Neutrophil (primary cell): ENCODE results near the gene CERS6.

Source experiments
- H3K27ac ChIP-seq: fragments of 200-600 bp; sonication (generic); 2 replicates; pipeline ENCODE4 v1.5.1; 2016; ENCODE audit warnings: mild to moderate bottlenecking, moderate library complexity
- H3K27me3 ChIP-seq: fragments of 200-600 bp; sonication (generic); 2 replicates; pipeline ENCODE4 v1.6.0; 2016; ENCODE audit warnings: mild to moderate bottlenecking
- H3K36me3 ChIP-seq: fragments of 200-600 bp; sonication (generic); 2 replicates; pipeline ENCODE4 v1.5.1; 2017
- H3K4me1 ChIP-seq, 2 experiments: fragments of 200-600 bp in 1 of 2; sonication (generic) in 1 of 2; 1 replicate in 1 of 2; 2 replicates in 1 of 2; pipeline versions ENCODE4 v1.5.1 to v1.6.1; 2013 to 2016; ENCODE audit warnings: low read depth in 1 of 2, low read length in 1 of 2, mild to moderate bottlenecking in 1 of 2, moderate library complexity in 1 of 2; ENCODE audit not compliant: control insufficient read depth in 1 of 2, insufficient read depth in 1 of 2
- H3K4me3 ChIP-seq, 2 experiments: fragments of 200-600 bp in 1 of 2; sonication (generic) in 1 of 2; 1 replicate in 1 of 2; 2 replicates in 1 of 2; pipeline ENCODE4 v1.5.1; 2013 to 2016; ENCODE audit warnings: low read depth in 1 of 2, low read length in 1 of 2, mild to moderate bottlenecking in 1 of 2, moderate library complexity in 1 of 2
- H3K9me3 ChIP-seq: fragments of 200-600 bp; sonication (generic); 2 replicates; pipeline ENCODE4 v1.5.1; 2016
- CTCF ChIP-seq: fragments of 200-600 bp; sonication (generic); IDR thresholded peaks from 2 replicates; pipeline ENCODE4 v1.5.1; 2016; ENCODE audit warnings: antibody characterized with exemption

Gene CERS6

DNA sequence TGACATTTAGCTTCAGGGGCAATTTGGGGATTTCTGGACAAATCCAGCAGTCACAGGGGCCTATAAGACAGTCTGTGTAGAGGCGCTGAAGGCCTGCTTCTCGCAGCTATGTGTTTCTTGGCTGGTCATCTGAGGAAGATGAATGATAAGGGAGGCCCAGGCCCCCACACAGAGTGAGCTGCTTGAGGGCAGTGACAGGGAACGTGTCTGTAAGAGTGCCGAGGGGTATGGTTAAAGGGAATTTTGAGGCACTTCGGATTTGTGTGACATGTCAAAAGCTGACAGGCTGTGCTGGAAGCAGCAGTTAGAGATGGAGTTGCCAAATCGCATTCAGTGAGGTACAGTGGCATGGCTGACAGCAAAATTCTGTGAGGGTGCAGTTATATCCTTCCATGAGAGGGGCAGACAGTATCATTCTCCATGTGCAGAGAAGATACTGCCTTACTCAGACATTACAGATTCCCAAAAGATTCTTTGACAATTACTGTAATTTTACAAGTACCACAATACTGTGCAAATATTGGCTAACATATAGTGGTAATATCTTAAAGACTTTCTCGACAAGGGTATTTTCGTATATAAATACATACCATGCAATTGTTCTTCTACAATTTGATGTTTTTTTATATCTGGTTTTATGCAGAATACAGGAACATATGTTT is 74.0 kb downstream of the CERS6 start:
- TF ChIP-seq CTCF, result no peak
- Histone ChIP-seq H3K4me3 (no peak overlapping the region), H3K4me1 (peaks cover 28 to 42% of the 10 kb centered on the region in 2 experiments), H3K27me3 (no peaks in the 10 kb centered on the region), H3K27ac (peak overlapping the region; percentile 80), H3K9me3 (no peaks in the 10 kb centered on the region), H3K36me3 (no peaks in the 10 kb centered on the region)

DNA sequence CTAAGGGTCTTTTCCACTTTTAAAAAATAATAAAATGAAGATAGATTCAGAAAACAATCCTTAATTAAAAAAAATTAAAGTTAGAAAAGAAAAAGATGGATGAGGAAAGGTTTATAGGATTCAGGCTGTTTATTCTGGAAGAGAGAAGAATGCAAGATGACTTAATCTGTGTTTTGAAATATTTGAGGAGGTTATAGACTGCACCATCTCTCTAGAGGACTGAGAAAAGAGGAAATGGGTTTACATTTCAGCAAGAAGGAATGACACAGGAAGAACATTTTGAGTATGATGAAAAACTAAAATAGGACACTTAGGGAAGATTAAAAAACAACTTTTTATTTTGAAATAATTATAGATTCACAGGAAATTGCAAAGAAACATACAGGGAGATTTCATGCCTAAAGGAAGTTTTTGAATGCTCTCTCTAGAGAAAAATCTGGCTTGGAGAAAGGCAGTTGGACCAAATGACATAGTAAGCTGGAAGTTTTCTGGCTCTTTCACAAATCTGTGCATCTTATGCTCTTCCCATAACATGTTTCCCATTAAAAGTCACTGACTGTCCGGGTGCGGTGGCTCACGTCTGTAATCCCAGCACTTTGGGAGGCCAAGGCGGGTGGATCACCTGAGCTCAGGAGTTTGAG is 75.0 kb downstream of the CERS6 start:
- Histone ChIP-seq H3K4me1 (peaks cover 28 to 40% of the 10 kb centered on the region in 2 experiments), H3K27ac (peak overlapping the region; percentile 80), H3K9me3 (no peaks in the 10 kb centered on the region), H3K36me3 (no peaks in the 10 kb centered on the region), H3K27me3 (no peaks in the 10 kb centered on the region), H3K4me3 (peak overlapping the region in 1 of 2 experiments; percentile 11)
- no peak for TF ChIP-seq CTCF

GRCh38 chr2:168534926-168535325 is 78.9 kb downstream of the CERS6 start:
- TF ChIP-seq CTCF, result no peak
- Histone ChIP-seq H3K4me1 (peaks cover 25 to 27% of the 10 kb centered on the region in 2 experiments), H3K4me3 (no peak overlapping the region), H3K36me3 (no peaks in the 10 kb centered on the region), H3K27ac (no peak overlapping the region), H3K27me3 (no peaks in the 10 kb centered on the region), H3K9me3 (no peaks in the 10 kb centered on the region)

- H3K27me3 ChIP-seq, result no peaks in the 10 kb centered on the region
- no peak for TF ChIP-seq CTCF
- no peak overlapping the region for H3K27ac ChIP-seq
- peaks cover 13% of the 10 kb centered on the region in 2 experiments for H3K4me1 ChIP-seq
- no peaks in the 10 kb centered on the region for H3K9me3 ChIP-seq
- H3K4me3 ChIP-seq, result no peak overlapping the region
- H3K36me3 ChIP-seq, result no peaks in the 10 kb centered on the region
Measured at GRCh38 chr2:168536925-168537466, 80.9 kb downstream of the CERS6 start.

GRCh38 chr2:168538133-168538532 is 82.1 kb downstream of the CERS6 start:
- Histone ChIP-seq H3K36me3 (no peaks in the 10 kb centered on the region), H3K4me1 (peaks cover 8 to 11% of the 10 kb centered on the region in 2 experiments), H3K27ac (no peak overlapping the region), H3K9me3 (no peaks in the 10 kb centered on the region), H3K27me3 (no peaks in the 10 kb centered on the region), H3K4me3 (no peak overlapping the region)
- TF ChIP-seq CTCF, result no peak
